Sigmoid colon (tissue), 3 donors: ENCODE measurements around the gene NRL.

Experiments
- POLR2A ChIP-seq, 2 donors: fragments of 450-650 bp; IDR thresholded peaks; one replicate each; pipeline ENCODE4 v1.6.1; 2016; ENCODE audit warnings: antibody characterized with exemption in 2 of 2, mild to moderate bottlenecking in 2 of 2, moderate library complexity in 2 of 2
- TF ChIP-seq, protein P1 (sequence below), 4 experiments: fragments of 450-650 bp in 3 of 4; fragments of 200-600 bp in 1 of 4; IDR thresholded peaks; one replicate each; pipeline ENCODE4 v1.5.1; 2016 to 2019; ENCODE audit warnings: antibody characterized with exemption in 4 of 4, mild to moderate bottlenecking in 3 of 4, moderate library complexity in 2 of 4

DNA sequence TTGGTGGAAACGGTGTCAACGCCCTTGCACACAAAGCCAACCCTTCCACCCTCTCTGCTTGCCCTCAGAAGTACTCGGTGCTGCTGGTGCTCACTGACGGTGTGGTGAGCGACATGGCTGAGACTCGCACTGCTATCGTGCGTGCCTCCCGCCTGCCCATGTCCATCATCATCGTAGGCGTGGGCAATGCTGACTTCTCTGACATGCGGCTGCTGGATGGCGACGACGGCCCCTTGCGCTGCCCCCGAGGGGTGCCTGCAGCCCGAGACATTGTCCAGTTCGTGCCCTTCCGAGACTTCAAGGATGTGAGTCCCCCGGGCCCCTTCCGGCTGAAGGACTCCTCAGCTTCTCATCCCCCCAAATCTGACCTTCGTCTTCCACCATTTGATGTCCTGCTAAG lies 37.7 kb downstream of the NRL start:
- TF ChIP-seq, protein P1, sequence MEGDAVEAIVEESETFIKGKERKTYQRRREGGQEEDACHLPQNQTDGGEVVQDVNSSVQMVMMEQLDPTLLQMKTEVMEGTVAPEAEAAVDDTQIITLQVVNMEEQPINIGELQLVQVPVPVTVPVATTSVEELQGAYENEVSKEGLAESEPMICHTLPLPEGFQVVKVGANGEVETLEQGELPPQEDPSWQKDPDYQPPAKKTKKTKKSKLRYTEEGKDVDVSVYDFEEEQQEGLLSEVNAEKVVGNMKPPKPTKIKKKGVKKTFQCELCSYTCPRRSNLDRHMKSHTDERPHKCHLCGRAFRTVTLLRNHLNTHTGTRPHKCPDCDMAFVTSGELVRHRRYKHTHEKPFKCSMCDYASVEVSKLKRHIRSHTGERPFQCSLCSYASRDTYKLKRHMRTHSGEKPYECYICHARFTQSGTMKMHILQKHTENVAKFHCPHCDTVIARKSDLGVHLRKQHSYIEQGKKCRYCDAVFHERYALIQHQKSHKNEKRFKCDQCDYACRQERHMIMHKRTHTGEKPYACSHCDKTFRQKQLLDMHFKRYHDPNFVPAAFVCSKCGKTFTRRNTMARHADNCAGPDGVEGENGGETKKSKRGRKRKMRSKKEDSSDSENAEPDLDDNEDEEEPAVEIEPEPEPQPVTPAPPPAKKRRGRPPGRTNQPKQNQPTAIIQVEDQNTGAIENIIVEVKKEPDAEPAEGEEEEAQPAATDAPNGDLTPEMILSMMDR (IDR thresholded peaks at IDR 0.05): no peak
- TF ChIP-seq POLR2A (IDR thresholded peaks at IDR 0.05): no peak
